Astrocyte (in vitro differentiated cells and primary cell): ENCODE data around the gene BANF2. TPM values are rescaled to one million over a fixed set of nuclear protein-coding genes. Genes with fewer than 3 reads are reported as not detected.

Source experiments
- DNase-seq: peaks from one replicate; pipeline ENCODE4 v3.0.0-alpha.2; 2010; ENCODE audit warnings: low read depth
- FAIRE-seq: peaks from 2 replicates; lab custom pipeline; 2011; peaks lifted over from hg19 to GRCh38; lab: Jason Lieb, UNC
- H2AFZ ChIP-seq: 2 replicates; pipeline ENCODE4 v1.6.0; 2012; ENCODE audit warnings: low read depth, low read length, inconsistent platforms
- H3K27ac ChIP-seq: 2 replicates; pipeline ENCODE4 v1.5.1; 2011; ENCODE audit warnings: low read depth, low read length, inconsistent platforms
- H3K27me3 ChIP-seq: 2 replicates; pipeline ENCODE4 v1.6.0; 2011; ENCODE audit warnings: low read length, inconsistent platforms; ENCODE audit not compliant: insufficient read depth
- H3K36me3 ChIP-seq: 2 replicates; pipeline ENCODE4 v1.5.1; 2011; ENCODE audit warnings: low read length, inconsistent platforms; ENCODE audit not compliant: insufficient read depth
- H3K4me1 ChIP-seq: 2 replicates; pipeline ENCODE4 v1.5.1; 2011; ENCODE audit warnings: low read length, inconsistent platforms; ENCODE audit not compliant: insufficient read depth
- H3K4me2 ChIP-seq: 2 replicates; pipeline ENCODE4 v1.6.0; 2012; ENCODE audit warnings: low read length, inconsistent platforms
- H3K4me3 ChIP-seq: 2 replicates; pipeline ENCODE4 v1.5.1; 2011; ENCODE audit warnings: low read depth, mild to moderate bottlenecking, low read length, inconsistent platforms; ENCODE audit not compliant: insufficient read depth
- H3K79me2 ChIP-seq: 2 replicates; pipeline ENCODE4 v1.6.0; 2012; ENCODE audit warnings: mild to moderate bottlenecking, low read length, inconsistent platforms; ENCODE audit not compliant: insufficient read depth
- H3K9ac ChIP-seq: 2 replicates; pipeline ENCODE4 v1.6.0; 2012; ENCODE audit warnings: mild to moderate bottlenecking, low read length, inconsistent platforms
- H3K9me3 ChIP-seq: 2 replicates; pipeline ENCODE4 v1.5.1; 2012; ENCODE audit warnings: low read depth, mild to moderate bottlenecking, low read length, inconsistent platforms; ENCODE audit not compliant: insufficient read depth
- H4K20me1 ChIP-seq: 2 replicates; pipeline ENCODE4 v1.6.0; 2012; ENCODE audit warnings: low read length, inconsistent platforms; ENCODE audit not compliant: insufficient read depth
- H3K27ac Mint-ChIP-seq: one replicate; pipeline ENCODE4 v1.8.0; 2021; ENCODE audit warnings: mild to moderate bottlenecking, mixed read lengths; ENCODE audit not compliant: unreplicated experiment
- H3K27me3 Mint-ChIP-seq: one replicate; pipeline ENCODE4 v1.8.0; 2021; ENCODE audit warnings: low read depth, mixed read lengths; ENCODE audit not compliant: unreplicated experiment
- H3K36me3 Mint-ChIP-seq: one replicate; pipeline ENCODE4 v1.8.0; 2021; ENCODE audit warnings: low read depth, mixed read lengths; ENCODE audit not compliant: unreplicated experiment
- H3K4me1 Mint-ChIP-seq: one replicate; pipeline ENCODE4 v1.8.0; 2021; ENCODE audit warnings: low read depth, mixed read lengths; ENCODE audit not compliant: unreplicated experiment
- H3K4me3 Mint-ChIP-seq: one replicate; pipeline ENCODE4 v1.8.0; 2021; ENCODE audit warnings: mild to moderate bottlenecking, moderate library complexity, mixed read lengths; ENCODE audit not compliant: unreplicated experiment
- H3K9me3 Mint-ChIP-seq: one replicate; pipeline ENCODE4 v1.8.0; 2021; ENCODE audit warnings: mild to moderate bottlenecking, mixed read lengths; ENCODE audit not compliant: unreplicated experiment
- CTCF ChIP-seq: IDR thresholded peaks from 2 replicates; pipeline ENCODE4 v1.5.1; 2011; ENCODE audit warnings: low read depth, mild to moderate bottlenecking, inconsistent platforms, low read length, moderate library complexity; ENCODE audit not compliant: insufficient read depth
- EZH2 ChIP-seq: IDR thresholded peaks from 2 replicates; pipeline ENCODE4 v1.6.1; 2012; ENCODE audit warnings: mild to moderate bottlenecking, low read length, inconsistent platforms; ENCODE audit not compliant: insufficient read depth
- total RNA-seq: library from RNA; stranded (reverse); gene quantifications from 2 replicates; pipeline ENCODE4 v1.2.1, GENCODE V29; 2021

BANF2 gene
- total RNA-seq, 1 donor from 2014 or later, result not detected

- Mint-ChIP-seq H3K4me3 (no peak overlapping the region), H3K9me3 (peaks cover 15% of the 10 kb centered on the region), H3K4me1 (no peaks in the 10 kb centered on the region), H3K27me3 (peaks cover 17% of the 10 kb centered on the region), H3K36me3 (peaks cover 2% of the 10 kb centered on the region), H3K27ac (peak overlapping the region; percentile 63)
- H3K4me2 ChIP-seq, result no peak overlapping the region
- H2AFZ ChIP-seq, result no peak overlapping the region
- FAIRE-seq, result no peak
- H3K27me3 ChIP-seq, result peaks cover 16% of the 10 kb centered on the region
- no peaks in the 10 kb centered on the region for H3K9me3 ChIP-seq
- H3K9ac ChIP-seq, result no peak overlapping the region
- DNase-seq, result no peak
- H3K79me2 ChIP-seq, result no peaks in the 10 kb centered on the region
- H3K27ac ChIP-seq, result no peak overlapping the region
- no peak overlapping the region for H3K4me3 ChIP-seq
- H4K20me1 ChIP-seq, result no peaks in the 10 kb centered on the region
- no peak for TF ChIP-seq CTCF
- no peak for TF ChIP-seq EZH2
- H3K4me1 ChIP-seq, result no peaks in the 10 kb centered on the region
- no peaks in the 10 kb centered on the region for H3K36me3 ChIP-seq
Observed at GRCh38 chr20:17758010-17758409, 58.2 kb downstream of the BANF2 start.

GRCh38 chr20:17758512-17758911 is 58.7 kb downstream of the BANF2 start:
- Histone ChIP-seq H3K27ac (no peak overlapping the region), H3K36me3 (no peaks in the 10 kb centered on the region), H3K4me3 (no peak overlapping the region), H3K79me2 (no peaks in the 10 kb centered on the region), H3K4me1 (no peaks in the 10 kb centered on the region), H3K4me2 (no peak overlapping the region), H3K9ac (no peak overlapping the region), H4K20me1 (no peaks in the 10 kb centered on the region), H2AFZ (no peak overlapping the region), H3K27me3 (peaks cover 14% of the 10 kb centered on the region), H3K9me3 (no peaks in the 10 kb centered on the region)
- no peak for DNase-seq
- H3K9me3 Mint-ChIP-seq, result peaks cover 14% of the 10 kb centered on the region
- FAIRE-seq, result no peak
- H3K4me1 Mint-ChIP-seq, result no peaks in the 10 kb centered on the region
- H3K27ac Mint-ChIP-seq, result no peak overlapping the region
- H3K36me3 Mint-ChIP-seq, result peaks cover 2% of the 10 kb centered on the region
- TF ChIP-seq EZH2, result no peak
- no peak for TF ChIP-seq CTCF
- no peak overlapping the region for H3K4me3 Mint-ChIP-seq
- H3K27me3 Mint-ChIP-seq, result peaks cover 12% of the 10 kb centered on the region

DNA sequence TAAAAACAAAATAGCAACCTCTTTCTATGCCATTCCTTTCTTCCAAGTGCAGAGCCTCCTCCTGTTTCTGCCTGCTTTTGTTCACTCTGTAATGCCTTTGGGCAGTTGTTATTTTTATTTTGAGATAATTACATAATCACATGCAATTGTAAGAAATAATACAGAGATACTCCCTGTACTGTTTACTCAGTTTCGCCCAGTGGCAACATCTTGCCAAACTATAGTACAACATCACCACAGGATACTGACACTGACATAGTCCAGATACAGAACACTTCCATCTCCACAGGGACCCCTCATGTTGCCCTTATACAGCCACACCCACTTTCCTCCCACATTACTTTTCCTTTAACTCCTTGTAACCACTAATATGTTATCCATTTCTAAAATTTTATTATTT is 59.7 kb downstream of the BANF2 start:
- H3K36me3 Mint-ChIP-seq, result peaks cover 2% of the 10 kb centered on the region
- peaks cover 9% of the 10 kb centered on the region for H3K27me3 ChIP-seq
- H3K79me2 ChIP-seq, result no peaks in the 10 kb centered on the region
- H4K20me1 ChIP-seq, result no peaks in the 10 kb centered on the region
- H3K9me3 ChIP-seq, result no peaks in the 10 kb centered on the region
- TF ChIP-seq EZH2, result no peak
- no peak for TF ChIP-seq CTCF
- H3K27ac Mint-ChIP-seq, result no peak overlapping the region
- no peak overlapping the region for H3K9ac ChIP-seq
- no peak for DNase-seq
- H3K27ac ChIP-seq, result no peak overlapping the region
- H3K4me1 ChIP-seq, result no peaks in the 10 kb centered on the region
- no peak overlapping the region for H3K4me2 ChIP-seq
- H3K4me3 Mint-ChIP-seq, result no peak overlapping the region
- no peaks in the 10 kb centered on the region for H3K4me1 Mint-ChIP-seq
- FAIRE-seq, result no peak
- no peak overlapping the region for H2AFZ ChIP-seq
- peaks cover 6% of the 10 kb centered on the region for H3K27me3 Mint-ChIP-seq
- H3K4me3 ChIP-seq, result no peak overlapping the region
- no peaks in the 10 kb centered on the region for H3K36me3 ChIP-seq
- peaks cover 14% of the 10 kb centered on the region for H3K9me3 Mint-ChIP-seq
